ENCODE data around the gene XAGE3.
"Not testable (repeated sequence)": the region's sequence is repeated elsewhere in the genome, so short reads cannot be mapped to it uniquely, and the experiment has no call there.

The XAGE3 gene, protein sequence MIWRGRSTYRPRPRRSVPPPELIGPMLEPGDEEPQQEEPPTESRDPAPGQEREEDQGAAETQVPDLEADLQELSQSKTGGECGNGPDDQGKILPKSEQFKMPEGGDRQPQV

DNA sequence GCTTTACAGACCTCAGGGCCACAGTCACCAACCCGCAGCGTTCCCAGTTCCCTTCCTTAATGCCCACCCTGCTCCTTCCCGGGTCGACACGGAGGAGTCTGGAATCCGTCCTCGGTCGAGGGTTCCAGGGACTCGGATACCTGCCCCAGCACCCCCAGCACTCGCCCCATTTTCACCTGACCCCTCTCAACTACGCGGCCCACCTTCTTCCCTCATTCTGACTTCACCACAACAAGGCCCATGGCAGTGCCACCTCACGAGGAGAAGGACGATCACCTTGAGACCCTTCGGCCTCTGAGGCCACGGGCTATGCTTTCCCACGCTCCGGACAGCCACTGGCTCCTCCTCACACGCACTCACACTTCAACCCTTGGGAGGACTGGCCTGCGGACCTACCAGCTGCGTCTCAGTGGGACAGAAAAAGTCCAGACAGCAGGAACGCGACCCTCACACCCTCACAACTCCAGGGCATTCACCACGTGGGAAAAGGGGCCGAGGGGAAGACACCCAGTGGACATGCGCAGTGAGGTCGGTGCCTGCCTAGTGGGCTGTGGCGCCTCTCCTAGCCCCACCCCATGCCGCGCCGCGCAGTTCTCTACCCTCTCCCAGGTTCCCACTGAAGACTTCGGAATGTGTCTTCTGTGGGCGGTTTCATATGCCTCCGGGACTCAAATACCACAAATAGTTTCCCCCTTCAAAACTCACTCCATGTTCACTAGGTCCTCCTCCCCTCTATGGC lies at the start of gene XAGE3:
Gene XAGE3, minus strand, starts transcription at position 474 of the 739 bp plus-strand sequence. CDS start 950 bp downstream, outside the sequence.
- no peak for DNase-seq

DNA sequence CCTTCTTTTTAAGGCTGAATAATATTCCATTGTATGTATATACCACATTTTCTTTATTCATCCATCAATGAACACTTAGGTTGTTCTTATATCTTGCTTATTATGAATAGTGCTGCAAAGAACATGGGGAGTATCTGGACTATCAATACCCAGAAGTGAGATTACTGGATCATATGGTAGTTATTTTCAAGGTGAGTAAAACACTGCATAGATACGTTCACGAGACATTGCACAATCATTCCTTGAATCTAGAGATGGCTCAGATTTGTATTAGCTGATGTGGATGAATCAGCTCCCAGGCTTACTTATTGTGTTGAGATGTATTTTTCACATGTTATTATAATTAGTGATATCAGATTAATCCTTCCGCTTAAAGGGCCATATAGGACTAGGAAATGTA lies 46.8 kb upstream of the XAGE3 start:
- DNase-seq, result not testable (repeated sequence)

- DNase-seq, result not testable (repeated sequence)
Observed at GRCh38 chrX:52913681-52914080, 45.8 kb upstream of the XAGE3 start.

- DNase-seq, result not testable (repeated sequence)
Observed at GRCh38 chrX:52909313-52909969, 41.6 kb upstream of the XAGE3 start.

GRCh38 chrX:52907900-52908299 lies 40.0 kb upstream of the XAGE3 start:
- DNase-seq, result not testable (repeated sequence)

GRCh38 chrX:52907137-52907536 lies 39.3 kb upstream of the XAGE3 start:
- DNase-seq, result not testable (repeated sequence)

DNA sequence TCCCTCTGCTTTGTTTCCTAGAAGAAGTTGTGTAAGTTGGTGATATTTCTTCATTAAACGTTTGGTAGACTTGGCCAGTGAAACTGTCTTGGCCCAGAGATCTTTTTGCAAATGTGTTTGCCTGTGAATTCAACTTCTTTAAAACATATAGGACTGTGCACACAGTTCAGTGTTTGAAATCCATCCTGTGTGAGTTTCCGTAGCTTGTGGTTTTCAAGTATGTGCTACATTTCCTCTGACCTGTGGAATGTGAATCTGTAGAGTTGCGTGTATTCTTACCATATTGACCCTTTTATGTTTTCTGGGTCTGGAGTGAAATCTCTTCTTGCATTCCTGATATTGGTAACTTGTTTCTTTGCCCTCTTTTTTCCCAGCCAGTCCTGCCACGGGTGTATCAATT lies 38.2 kb upstream of the XAGE3 start:
- DNase-seq, result not testable (repeated sequence)

- DNase-seq, result not testable (repeated sequence)
Observed at GRCh38 chrX:52905531-52905930, 37.6 kb upstream of the XAGE3 start.

DNA sequence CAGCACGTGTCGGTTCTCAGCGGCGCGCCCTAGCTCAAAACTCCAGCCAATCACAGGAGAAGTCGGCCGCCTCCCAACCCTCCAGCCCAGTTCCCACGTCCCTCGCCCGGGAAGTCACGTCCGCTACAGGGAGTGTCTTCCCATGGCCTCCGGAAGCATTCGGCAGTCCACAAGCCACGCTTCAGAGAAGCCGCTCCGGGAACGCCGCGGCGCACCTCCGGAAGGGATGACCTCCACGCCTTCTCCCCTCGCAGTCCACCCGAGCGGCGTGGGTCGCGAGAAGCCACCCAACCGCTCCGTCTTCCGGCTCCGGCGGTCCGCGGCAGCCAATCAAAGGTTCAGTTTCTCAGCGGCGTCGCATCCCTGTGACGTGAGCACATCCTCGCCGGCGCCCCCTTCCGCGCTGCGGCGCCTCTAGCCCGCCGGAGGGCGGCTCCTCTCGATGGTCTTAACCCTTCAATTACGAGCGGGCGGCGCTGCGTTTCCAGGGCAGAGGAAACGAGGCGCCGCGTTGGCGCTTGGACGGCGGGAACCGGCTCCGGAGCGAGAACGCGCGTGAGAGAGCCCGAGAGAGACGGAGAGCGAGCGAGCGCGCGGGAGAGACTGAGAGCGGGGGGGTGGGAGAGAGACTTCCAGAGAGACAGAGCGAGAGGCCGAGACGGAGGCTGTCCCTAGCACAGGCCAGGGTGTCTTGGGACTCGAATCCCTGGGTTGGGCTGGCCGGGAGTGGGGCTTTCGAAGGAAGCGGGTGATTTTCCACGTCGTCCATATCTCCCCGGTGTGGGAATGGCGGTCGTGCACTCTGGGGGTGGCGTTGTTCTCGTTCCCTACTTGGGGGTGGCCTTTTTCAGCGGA lies 29.2 kb upstream of the XAGE3 start, which contains the start of gene FAM156B:
Gene FAM156B, plus strand, starts transcription at position 476 of the 855 bp plus-strand sequence. CDS start 9,896 bp downstream, outside the sequence.
- DNase-seq, result not testable (repeated sequence)

DNA sequence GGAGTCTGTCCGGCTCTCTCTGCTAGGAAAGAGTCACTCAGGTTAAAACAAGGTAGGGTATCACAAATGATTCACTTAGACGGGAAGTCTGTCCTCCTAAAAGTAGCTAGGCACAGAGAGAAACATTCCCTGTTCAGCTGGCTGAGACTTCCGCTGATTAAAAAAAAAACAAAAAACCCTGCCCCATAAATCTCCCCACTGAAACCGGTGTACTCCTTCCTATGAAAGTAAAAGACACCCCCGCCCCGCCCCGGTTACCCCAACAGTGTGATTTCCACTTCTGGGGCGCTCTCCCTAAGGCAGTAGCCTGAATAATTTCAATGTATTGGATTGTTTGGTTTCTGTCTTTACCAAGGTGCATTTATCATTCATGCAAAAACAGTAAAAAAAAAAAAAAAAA lies 28.6 kb upstream of the XAGE3 start:
- DNase-seq, result not testable (repeated sequence)

DNA sequence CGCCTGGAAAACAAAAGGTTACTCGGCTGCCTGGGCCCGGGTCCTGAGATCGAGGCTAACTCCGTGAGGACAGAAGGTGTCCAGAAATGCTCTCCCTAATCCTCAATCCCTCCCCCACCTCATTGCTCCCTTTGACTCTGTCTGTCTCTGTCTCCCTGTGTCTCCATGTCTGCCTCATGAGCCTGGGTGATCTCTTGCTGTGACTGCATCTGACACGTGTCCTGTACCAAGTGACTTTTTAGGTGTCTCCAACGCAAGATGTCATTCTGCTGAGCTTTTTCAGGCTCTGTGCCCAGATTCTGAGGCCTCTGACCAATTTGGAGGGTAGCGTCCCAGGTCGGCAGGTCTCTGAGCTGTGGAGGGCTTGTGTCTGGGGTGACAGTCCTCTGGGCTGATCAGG lies 20.2 kb upstream of the XAGE3 start:
- not testable (repeated sequence) for DNase-seq

GRCh38 chrX:52887459-52887858 lies 19.6 kb upstream of the XAGE3 start:
- not testable (repeated sequence) for DNase-seq

- not testable (repeated sequence) for DNase-seq
Observed at GRCh38 chrX:52876386-52876785, 8.5 kb upstream of the XAGE3 start.

DNA sequence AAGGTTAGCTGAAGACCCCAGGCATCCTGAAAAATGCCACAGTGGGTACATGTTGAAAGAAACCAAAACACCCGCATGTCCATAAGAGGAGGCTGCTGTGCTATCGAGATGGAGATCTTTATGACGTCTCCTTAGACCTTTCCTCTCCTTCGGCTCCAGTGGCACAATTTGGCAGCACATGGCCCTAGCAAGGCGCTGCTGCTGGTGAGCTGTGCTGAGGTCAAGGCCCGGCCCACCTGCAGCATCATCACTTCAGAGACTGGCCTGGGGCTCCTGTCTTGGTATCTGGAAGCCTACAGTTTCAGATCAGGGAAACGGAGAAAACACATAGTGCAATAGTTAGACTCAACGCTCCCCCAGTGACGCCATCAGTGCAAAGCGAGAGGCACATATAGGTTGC lies 7.6 kb upstream of the XAGE3 start:
- not testable (repeated sequence) for DNase-seq

DNA sequence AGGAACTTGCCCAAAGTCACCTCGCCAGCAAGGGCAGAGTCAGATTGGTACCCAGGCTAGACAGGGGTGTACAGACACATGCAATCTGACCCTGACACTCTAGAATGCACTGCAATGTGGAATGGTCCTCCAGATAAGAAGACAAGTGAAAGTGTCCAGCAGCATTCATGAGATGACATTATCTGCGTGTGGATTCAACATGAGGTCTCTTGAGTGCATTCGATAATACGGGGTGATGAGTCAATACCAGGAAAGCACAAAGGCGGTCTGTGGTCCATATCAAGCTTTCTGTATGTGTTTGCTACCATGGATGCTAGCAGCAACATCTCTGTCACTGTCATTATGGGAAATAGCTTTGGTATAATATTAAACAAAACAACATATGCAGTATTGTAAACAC lies 6.8 kb upstream of the XAGE3 start:
- no peak for DNase-seq

DNA sequence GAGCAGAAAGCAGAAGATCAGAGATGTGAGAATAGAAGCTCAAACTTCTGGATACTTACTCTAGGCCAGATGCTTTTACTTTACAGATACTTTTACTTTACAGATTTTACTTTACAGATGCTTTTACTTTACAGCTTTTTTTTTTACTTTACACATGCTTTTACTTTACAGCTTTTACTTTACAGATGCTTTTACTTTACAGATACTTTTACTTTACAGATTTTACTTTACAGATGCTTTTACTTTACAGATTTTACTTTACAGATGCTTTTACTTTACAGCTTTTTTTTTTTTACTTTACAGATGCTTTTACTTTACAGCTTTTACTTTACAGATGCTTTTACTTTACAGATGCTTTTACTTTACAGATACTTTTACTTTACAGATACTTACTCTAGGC lies 5.9 kb upstream of the XAGE3 start:
- not testable (repeated sequence) for DNase-seq

- no peak for DNase-seq
Observed at GRCh38 chrX:52870046-52870445, 2.2 kb upstream of the XAGE3 start.

- no peak for DNase-seq
Observed at GRCh38 chrX:52865343-52865998, 2.4 kb downstream of the XAGE3 start.

DNA sequence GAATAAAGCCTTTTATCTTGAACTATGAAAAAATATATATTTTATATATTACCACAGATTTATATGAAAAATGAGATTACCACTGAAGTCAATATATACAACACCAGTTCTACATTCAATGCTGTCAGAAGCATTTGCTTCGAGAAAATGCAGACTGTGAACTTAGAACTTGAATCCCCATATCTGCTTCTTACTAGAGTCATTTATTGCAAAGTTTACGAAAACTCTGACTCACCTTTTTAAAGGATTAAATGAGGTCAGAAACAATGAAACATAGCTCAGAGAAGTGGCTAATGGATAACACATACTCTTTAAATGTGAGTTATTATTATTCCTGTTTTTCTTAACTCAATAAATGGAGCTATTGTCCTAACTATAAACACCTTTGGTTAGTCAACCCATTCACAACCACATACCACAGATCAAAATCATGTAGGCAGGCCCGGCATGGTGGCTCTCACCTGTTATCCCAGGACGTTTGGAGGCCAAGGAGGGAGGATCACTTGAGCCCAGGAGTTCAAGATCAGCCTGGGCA lies 10.8 kb downstream of the XAGE3 start:
- DNase-seq, result not testable (repeated sequence)

DNA sequence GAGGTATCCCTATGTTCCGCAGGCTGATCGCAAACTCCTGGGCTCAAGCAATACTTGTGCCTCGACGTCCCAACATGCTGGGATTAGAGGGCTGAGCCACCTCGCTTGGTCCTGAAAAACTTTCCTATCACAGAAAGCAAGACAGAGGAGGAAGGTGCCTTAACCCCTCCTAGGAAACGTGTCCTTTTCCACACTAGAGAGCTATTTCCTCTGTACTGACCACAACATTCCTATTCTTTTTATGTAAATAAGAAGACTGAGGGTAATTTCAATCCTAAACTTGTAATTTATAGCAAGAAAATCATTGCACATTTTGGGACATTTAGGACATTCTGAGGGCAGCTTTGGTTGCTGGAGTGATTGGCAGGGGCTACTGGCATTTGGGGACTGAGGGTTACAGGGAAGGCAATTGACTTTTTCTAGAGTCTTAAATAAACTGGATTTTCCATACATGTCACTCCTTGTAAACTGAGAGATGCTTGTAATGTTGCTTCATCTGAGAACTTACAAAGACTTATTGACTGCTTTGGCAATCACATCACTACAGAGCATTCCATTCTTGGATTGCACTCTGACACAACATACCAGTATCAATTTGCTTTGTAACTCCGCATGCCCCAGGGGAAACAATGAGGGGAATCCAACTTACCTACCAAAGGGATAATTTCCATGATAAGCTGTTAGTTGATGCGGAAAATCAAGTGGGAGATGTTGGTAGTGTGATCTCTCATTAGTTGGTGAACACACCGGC lies 15.6 kb downstream of the XAGE3 start:
- DNase-seq, result no peak

DNA sequence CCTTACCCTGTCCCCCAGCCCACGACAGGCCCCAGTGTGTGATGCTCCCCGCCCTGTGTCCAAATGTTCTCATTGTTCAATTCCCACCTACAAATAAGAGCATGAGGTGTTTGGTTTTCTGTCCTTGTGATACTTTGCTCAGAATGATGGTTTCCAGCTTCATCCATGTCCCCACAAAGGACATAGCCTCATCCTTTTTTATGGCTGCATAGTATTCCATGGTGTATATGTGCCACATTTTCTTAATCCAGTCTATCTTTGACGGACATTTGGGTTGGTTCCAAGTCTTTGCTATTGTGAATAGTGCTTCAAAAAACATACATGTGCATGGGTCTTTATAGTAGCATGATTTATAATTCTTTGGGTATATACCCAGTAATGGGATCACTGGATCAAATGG lies 24.3 kb downstream of the XAGE3 start:
- not testable (repeated sequence) for DNase-seq

Measured in NCI-H82 (cell line).